Amniotic epithelial cell (primary cell): ENCODE results near the gene GALNT2.
A peak's percentile ranks its signal among the peaks of the same experiment; 100 is the strongest.

Source experiments
- DNase-seq: peaks from one replicate; pipeline ENCODE4 v3.0.0-alpha.2; 2010; ENCODE audit warnings: low read depth

GALNT2 gene

DNA sequence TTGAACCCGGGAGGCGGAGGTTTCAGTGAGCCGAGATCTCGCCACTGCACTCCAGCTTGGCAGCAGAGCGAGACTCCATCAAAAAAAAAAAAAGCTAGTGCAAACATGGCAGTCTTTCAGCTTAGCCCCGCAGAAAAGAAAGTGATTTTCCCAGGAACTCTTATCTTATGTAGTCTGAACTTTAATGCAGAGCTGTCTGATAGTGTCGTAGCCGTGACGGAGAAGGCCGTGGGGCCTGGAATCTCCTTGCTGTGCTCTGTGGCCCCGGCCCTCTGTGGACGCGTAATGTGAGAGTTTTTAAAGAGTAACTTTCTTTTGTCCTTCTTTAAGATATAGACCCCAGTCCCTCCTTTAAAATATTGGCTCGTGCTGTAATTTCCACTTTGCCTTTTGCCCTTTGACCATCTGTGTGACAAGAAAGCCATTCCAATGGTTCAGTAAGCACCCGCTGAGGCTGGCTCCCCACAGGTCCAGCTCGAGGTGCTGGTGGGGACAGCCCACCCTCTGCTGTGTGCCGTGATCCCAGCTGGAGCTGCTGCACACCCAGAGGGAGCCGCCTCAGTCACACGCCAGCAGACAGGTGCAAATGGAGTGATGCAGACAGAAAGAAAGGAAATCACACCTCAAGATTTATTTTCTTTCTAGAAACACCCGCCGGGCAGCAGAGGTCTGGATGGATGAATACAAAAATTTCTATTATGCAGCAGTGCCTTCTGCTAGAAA lies 195.1 kb downstream of the GALNT2 start:
- DNase-seq = no peak

GRCh38 chr1:230262867-230263567 lies 196.0 kb downstream of the GALNT2 start:
- DNase-seq = no peak

DNA sequence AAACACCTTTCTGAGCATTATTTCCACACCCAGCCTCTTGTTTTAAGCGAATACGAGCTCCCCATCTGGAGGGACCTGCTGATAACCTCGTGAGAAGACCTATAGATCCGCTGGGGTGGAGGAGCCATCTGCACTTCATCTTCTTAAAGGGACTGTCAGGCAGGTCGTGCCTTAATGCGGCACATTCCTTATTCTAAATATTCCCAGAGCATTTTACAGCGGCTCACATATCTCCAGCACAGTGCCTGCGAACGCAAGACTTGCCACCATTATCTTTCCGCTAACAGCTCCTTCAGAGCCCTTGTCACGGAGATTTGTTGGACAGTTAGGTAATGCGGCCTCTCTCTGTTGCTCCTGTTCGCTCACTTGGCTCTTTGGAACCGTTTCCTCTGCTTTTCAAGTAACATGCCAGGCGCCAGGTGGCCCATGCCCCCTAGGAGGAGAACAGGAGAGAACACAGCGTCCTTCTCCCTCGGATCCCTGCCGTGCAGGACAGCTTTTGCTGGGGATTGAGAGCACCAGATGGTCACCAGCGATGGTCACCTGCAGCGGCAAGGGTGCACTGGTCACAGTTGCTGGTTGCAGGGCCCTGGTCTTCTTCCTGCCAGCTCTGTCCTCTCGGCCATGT lies 196.6 kb downstream of the GALNT2 start:
- DNase-seq = no peak

DNA sequence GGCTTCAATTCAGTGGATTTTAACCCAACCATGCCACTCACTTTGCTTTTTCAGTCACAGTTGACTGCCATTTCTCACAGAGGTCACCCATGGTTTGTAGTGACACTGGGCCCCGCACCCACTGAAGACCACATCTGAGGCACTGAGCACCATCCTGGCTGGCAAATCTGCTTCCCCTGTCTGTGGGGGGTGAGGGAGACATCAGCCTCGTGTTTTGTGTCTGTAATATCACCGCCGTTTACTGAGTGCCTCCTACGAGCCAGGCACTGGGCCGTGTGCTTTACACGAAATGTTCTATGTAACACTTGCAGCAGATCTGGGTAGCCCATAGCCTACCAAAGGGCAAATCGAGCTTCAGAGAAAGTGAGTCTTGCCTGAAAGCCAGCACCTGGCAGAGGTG lies 197.3 kb downstream of the GALNT2 start:
- no peak for DNase-seq

DNA sequence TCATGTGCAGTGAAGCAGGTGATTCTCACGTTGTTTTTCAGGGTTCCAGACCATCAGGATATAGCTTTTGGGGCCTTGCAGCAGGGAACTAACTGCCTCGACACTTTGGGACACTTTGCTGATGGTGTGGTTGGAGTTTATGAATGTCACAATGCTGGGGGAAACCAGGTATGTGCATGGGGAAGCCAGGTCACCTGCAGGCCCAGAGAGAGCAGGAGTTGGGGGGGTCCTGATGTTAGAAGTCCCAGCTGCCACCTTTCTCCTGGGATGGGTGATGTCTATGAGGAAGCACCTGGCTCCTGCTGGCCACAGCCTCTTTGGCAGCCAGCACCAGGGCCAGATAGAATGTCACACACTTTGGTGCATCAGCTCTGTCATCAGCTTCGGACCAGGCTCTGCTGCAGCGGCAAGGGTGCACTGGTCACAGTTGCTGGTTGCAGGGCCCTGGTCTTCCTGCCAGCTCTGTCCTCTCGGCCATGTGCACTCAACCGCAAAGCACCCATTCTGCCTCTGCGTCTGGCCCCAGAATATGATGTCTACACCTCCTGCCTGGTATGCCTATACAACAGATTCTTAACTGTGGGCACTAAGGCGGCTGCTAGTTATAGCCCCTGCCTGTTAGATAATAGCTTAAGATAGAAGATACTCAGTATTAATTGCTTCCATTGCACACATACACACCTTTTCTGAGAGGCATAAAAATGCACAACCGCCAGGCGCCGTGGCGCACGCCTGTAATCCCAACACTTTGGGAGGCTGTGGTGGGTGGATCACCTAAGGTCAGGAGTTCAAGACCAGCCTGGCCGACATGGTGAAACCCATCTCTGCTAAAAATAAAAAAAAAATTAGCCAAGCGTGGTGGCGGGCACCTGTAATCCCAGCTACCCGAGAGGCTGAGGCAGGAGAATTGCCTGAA lies 198.4 kb downstream of the GALNT2 start:
- DNase-seq = no peak

DNA sequence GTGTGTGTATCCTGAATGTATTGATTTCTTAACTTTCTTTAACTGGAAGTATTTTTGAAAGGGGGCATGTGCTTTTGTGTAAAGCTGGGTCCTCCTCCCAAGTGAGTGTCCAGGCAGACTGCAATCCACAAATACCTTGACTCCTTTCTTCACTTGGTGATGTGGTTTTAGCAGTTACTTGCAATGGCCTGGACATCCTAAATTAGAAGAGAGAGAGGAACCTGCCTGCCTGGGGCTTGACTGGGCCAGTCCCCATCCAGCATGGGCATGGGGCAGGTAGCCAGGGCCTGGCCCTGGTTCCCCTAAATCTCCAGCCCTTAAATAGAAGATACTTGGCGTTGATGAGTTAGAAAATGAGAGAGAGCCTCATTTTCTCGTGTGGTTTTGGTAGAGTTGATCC lies 199.4 kb downstream of the GALNT2 start:
- DNase-seq = no peak

DNA sequence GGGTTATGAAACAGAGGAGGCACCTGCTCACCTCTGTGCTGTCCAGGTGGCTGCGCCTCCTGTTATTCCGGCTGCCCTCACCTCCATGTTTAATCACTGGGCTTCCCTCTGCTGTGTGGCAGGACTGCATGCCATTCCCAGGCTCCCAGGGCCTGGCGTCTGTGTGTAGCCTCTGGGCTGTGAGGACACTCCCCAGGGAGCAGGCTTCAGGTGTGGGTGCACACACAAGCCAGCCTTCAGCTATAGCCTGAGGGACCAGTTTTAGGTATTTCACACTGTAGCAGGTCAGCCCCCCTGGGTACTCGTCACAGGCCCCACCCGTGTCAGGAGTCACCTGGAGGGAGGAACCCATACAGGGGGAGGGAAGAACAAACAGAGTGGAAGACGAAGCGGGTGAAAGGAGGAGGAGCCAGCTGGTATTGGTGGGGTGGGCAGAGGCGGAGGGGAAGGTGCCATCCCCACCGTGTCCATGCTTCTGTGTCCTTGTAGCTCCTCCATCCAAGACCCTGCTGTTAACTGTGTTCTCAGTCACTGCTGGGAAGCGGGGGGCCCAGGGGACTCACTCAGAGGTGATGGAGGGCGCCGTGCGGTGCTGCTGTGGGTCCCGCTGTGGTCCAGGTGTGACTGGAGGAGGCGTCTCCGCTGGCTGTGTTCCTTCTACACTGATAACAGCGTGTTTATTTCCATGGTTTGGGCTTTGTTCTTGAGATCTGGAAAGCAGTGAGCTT lies 200.5 kb downstream of the GALNT2 start:
- no peak for DNase-seq

GRCh38 chr1:230268371-230269170 lies 201.5 kb downstream of the GALNT2 start:
- DNase-seq = peak; percentile 75

GRCh38 chr1:230270185-230270558 lies 203.1 kb downstream of the GALNT2 start:
- DNase-seq = no peak

DNA sequence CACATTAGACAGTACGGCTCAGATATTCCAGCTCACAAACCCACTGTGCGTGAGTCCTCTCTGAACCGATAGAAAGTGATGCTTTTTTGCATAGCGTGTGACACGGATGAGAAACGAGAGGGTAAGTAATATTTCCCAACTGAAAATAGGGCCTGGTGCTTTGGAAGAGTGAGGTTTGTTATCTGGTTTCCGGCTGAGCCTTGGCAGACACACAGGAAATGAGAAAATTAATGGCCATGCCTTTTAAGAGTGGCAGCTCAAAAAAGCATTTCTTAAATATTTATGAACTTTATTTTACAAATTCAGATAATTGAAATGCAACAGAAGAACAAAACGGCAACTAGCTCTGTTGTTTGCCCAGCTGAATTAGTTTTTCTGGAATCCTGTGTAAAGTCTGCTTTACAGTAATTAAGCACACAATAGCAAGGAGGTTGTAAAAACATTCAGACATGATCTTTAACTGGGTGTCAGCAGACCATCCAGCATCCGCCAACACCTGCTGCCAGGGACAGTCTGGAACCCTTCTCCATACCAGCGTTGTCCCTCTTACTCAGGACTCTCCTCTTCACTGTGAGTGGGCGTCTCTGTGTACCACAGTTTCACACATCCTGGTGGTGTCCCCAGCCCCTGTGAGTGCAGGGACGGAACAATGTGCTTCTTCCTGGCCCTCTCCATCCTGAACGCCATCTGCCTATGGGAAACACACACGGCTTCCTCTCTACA lies 203.7 kb downstream of the GALNT2 start:
- DNase-seq = peak; percentile 74

DNA sequence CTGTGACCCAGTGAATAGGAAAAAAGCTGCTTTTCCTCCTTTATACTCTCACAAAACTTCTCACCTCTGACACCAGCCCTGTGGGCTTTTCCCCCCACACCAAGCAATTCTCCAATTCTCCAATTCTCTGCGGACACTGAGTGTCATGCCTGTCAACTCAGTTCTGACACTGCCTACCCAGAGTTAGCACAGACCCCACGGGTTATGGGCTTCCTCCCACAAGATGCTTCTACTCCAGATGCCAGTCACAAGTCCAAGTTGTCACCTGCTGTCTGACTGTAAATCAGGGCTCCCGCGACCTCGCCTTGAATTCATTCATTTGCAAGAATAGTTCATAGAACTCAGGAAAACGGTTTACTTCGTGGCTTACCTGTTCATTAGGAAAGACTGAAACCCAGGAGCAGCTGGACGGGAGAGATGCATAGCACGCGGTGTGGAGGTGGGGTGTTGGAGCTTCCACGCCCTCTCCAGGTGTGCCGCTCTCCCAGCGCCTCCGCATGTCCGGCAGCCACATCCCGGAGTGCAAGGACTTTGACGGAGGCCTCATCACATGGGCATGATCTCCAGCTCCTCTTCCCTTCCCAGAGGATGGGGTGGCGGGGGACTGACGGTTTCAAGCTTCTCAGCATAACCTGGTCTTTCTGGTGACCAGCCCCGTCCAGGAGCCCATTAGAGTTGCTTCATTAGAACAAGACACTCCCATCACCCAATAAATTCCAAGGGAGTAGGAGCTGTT lies 204.4 kb downstream of the GALNT2 start:
- DNase-seq = no peak

DNA sequence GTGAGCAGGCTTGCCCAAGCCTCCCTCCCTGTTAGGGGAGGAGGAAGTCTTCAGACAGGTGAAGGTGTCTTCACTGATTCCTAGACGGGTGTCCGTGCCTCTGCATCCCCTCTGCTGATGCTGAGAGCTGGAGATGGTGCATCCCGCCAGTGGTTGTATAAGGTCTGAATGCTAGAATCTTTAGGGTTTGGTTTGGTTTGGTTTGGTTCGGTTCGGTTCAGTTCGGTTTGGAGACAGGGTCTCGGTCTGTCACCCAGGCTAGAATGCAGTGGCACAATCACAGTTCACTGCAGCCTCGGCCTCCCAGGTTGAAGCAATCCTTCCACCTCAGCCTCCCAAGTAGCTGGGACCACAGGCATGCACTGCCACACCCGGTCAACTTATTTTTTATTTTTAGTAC lies 205.5 kb downstream of the GALNT2 start:
- no peak for DNase-seq

GRCh38 chr1:230273141-230273710 lies 206.2 kb downstream of the GALNT2 start:
- no peak for DNase-seq

- DNase-seq = no peak
These were observed 207.2 kb downstream of the GALNT2 start for GRCh38 chr1:230274254-230274653.

GRCh38 chr1:230276401-230276800 lies 209.4 kb downstream of the GALNT2 start:
- DNase-seq = no peak

DNA sequence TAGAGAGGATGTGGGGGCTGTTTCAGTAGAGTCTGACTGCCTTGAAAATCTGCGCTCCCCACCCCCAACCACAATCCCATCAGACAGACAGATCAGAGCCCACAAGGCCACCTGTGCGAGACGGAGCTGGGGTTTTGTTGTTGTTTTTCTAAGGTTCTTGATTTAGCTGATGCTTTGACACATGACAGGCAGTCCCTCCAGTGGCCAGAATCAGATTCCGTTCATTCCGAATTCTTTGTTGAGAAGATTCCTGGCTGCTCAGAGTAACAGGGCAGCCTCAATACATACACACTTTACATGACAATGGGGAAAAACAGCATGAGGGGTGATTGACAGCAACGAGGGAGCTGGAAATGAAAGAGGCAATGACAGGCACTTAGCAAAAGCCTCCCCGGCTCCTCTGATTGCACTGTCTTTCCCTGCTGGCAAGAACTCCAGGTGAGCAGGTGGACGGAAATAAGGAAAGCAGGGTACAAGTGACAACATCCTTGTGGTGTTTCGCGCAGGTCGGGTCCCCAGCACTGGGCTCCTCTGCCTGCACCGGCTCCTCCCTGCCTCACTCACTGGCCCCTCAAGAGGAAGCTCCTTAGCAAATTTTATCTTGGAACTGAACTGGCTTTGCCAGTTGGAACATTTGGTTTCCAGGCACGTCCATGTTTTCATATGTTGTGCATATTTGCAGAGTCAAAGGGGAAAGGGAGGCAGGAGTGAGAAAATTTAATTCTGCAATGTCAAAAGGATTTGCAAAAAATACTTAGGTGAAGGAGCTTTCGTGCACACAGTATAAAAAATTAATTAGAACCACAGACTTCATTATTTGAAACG lies 210.4 kb downstream of the GALNT2 start:
- DNase-seq = no peak

GRCh38 chr1:230278376-230278775 lies 211.3 kb downstream of the GALNT2 start:
- no peak for DNase-seq
